ENCODE measurements around the gene BRIP1.
"Not testable (repeated sequence)": the region's sequence is repeated elsewhere in the genome, so short reads cannot be mapped to it uniquely, and the experiment has no call there.

The BRIP1 gene

DNA sequence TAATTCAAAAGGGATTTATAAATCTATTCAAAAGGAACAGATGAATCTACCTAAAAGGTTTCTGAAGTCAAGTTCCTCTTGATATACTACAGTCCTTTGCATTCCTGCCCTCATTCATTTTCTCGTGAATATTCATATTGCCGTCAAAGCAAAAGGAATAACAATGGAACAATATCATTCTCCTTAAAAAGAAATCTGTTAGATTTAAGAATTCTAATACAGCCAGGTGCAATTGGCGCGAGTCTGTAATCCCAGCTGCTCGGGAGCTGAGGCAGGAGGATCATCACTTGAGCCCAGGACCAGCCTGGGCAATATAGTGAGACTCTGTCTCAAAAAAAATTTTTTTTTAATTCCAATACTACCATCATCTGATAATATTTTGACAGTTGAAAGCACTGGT is 130.3 kb downstream of the BRIP1 start:
- DNase-seq (ENCODE audit: low read depth in 1 of 2, low spot score in 1 of 2): no peak

- DNase-seq (ENCODE audit: low read depth in 1 of 2, low spot score in 1 of 2): no peak
Measured at GRCh38 chr17:61732169-61732568, 131.2 kb downstream of the BRIP1 start.

DNA sequence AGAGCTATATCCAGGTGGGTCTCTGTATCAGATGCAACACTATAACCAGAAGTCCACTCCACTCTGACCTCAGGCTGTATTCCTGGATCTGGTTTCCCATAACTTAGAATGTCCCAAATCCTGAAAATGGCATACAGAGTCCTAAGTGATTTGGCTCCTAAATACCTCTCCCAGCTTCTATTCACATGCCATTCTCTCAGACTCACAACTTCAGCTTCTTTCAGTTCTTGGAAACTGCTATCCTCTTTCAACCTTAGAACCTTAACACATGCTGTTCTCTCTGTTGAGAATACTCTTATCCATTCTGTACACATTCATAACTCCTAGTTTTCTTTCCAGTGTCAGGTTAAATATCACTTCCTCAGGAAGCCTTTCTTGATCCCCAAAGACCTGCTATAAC is 132.0 kb downstream of the BRIP1 start:
- DNase-seq (ENCODE audit: low read depth in 1 of 2, low spot score in 1 of 2): no peak

GRCh38 chr17:61729690-61730268 is 133.5 kb downstream of the BRIP1 start:
- DNase-seq (ENCODE audit: low read depth in 1 of 2, low spot score in 1 of 2): no peak

- no peak for DNase-seq (ENCODE audit: low read depth in 1 of 2, low spot score in 1 of 2)
Measured at GRCh38 chr17:61728297-61728836, 135.0 kb downstream of the BRIP1 start.

GRCh38 chr17:61727798-61728197 is 135.5 kb downstream of the BRIP1 start:
- DNase-seq (ENCODE audit: low read depth in 1 of 2, low spot score in 1 of 2): not testable (repeated sequence)

DNA sequence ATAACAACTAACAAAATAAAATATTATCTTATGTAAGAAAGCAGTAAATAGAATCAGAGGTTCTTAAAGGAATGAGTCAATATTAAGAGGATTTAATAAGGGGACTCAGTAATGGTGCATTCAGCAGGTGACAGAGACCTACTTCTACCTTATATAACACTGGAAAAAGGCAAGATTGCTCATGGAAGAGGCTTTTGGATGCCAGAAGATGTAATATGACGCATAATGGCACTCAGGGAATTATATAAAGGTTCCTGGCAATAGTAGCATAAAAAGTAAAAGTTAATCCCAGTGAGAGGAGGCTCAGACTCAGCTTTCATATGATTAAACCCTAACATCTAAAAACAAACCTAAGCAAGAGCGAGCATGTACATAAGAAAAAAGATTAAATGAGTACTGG is 136.4 kb downstream of the BRIP1 start:
- no peak for DNase-seq (ENCODE audit: low read depth in 1 of 2, low spot score in 1 of 2)

DNA sequence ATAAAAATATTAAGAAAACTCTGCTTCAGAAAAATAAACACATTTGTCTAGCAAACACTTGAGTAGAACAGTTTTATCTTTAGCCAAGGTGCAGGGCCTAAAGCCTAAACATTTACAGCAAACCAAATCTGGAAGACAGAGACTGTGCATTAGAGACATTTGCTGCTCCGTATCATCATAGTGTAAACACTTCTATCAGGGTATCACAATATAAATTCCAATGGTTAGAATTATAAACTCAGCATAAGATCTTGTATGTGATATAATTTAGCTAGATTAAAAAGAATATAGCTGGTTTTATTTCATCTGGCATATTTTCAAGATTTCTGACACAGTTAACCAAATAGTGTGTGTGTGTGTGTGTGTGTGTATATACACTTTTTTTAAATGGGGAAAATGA is 138.6 kb downstream of the BRIP1 start:
- no peak for DNase-seq (ENCODE audit: low read depth in 1 of 2, low spot score in 1 of 2)

- no peak for DNase-seq (ENCODE audit: low read depth in 1 of 2, low spot score in 1 of 2)
Measured at GRCh38 chr17:61723914-61724313, 139.4 kb downstream of the BRIP1 start.

GRCh38 chr17:61723183-61723582 is 140.1 kb downstream of the BRIP1 start:
- no peak for DNase-seq (ENCODE audit: low read depth in 1 of 2, low spot score in 1 of 2)

DNA sequence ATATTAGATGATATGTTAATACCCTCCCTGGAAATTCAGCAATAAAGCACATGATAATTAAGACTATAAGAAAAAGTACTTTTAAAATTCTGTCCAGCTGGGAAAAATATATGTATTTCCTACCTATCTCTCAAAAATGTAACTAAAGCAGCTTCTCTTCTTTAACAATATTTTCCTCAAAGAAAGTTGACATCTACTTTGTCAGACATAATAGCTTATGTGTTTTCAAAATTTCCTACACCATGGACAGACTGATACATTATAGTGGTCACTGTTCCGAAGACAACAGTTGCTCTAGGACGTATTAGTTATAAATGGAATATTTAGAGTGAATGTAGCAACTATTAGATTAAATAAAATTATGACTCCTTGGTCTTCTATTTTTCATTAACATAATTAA is 140.9 kb downstream of the BRIP1 start:
- DNase-seq (ENCODE audit: low read depth in 1 of 2, low spot score in 1 of 2): no peak

DNA sequence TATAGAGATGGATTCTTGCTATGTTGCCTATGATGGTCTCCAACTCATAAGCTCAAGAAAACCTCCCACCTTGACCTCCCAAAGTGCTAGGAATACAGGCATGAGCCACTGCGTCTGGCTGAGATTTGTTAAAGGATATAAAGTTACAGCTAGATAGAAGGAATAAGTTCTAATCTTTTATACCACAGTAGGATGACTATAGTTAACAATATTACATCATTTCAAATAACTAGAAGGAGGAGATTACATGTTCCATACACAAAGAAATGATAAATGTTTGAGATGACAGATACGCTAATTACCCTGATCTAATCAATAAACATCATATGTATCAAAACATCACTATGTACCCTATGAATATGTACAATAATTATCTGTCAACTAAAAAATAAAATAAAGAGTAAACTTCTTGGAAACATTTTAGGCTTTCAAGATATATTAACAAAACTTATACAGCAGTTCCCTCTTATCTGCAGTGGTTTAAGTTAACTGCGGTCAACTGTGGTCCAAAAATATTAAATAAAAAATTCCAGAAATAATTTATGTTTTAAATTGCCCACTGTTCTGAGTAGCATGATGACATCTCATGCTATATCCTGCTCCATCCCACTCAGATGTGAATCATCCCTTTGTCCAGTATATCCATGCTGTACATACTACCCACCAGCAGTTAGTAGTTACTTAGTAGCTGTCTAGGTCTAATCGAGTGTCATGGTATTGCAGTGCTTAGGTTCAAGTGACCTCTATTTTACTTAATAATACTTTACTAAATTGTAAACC is 143.1 kb downstream of the BRIP1 start:
- no peak for DNase-seq (ENCODE audit: low read depth in 1 of 2, low spot score in 1 of 2)

- not testable (repeated sequence) for DNase-seq (ENCODE audit: low read depth in 1 of 2, low spot score in 1 of 2)
Measured at GRCh38 chr17:61719220-61719619, 144.1 kb downstream of the BRIP1 start.

GRCh38 chr17:61718022-61718421 is 145.3 kb downstream of the BRIP1 start:
- no peak for DNase-seq (ENCODE audit: low read depth in 1 of 2, low spot score in 1 of 2)

GRCh38 chr17:61717352-61717751 is 146.0 kb downstream of the BRIP1 start:
- DNase-seq (ENCODE audit: low read depth in 1 of 2, low spot score in 1 of 2): no peak

- DNase-seq (ENCODE audit: low read depth in 1 of 2, low spot score in 1 of 2): no peak
Measured at GRCh38 chr17:61716225-61716829, 147.0 kb downstream of the BRIP1 start.

DNA sequence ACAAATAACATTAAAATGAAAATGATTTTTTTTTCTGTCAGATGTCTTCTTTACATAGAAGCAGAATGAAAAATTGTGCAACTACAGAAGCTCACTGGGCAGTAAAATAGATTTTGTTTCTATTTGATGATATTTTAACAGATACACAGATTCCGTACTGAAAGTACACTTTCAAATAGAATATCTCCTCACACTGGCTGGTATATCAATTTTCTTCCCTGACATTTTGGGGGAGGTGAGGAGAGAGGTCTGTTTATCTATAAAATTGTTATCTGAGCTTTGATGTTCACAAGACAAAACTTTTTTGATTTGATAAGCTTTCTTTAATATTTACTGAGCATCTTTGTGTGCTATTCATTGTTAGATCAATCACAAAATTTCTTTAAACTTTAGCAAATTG is 148.0 kb downstream of the BRIP1 start:
- DNase-seq (ENCODE audit: low read depth in 1 of 2, low spot score in 1 of 2): no peak

- no peak for DNase-seq (ENCODE audit: low read depth in 1 of 2, low spot score in 1 of 2)
Measured at GRCh38 chr17:61714300-61714699, 149.0 kb downstream of the BRIP1 start.

GRCh38 chr17:61713035-61713434 is 150.3 kb downstream of the BRIP1 start:
- DNase-seq (ENCODE audit: low read depth in 1 of 2, low spot score in 1 of 2): no peak

GRCh38 chr17:61710546-61710945 is 152.8 kb downstream of the BRIP1 start:
- no peak for DNase-seq (ENCODE audit: low read depth in 1 of 2, low spot score in 1 of 2)

DNA sequence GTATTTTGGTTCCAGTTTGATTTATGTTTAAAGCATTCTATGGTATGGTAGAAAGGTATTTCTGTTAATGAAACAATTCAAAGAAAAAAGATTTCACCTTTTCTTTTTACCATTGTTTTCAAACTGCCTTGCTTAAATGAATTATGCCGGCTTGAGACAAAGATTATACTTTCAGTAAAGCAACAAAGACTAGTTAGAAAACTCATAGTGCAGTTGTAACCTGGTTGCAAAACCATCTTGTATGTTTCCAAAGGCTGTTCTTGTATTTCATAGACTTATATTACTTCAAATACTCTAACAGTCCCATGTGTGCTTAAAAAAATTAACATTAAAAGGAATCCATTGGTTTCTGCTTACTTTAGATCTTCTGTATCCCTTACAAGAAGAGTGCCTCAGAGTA is 153.8 kb downstream of the BRIP1 start:
- DNase-seq (ENCODE audit: low read depth in 1 of 2, low spot score in 1 of 2): no peak

- DNase-seq (ENCODE audit: low read depth in 1 of 2, low spot score in 1 of 2): no peak
Measured at GRCh38 chr17:61704935-61705449, 158.3 kb downstream of the BRIP1 start.

Measured in stimulated activated CD4-positive, alpha-beta T cell treated with anti-CD3 and anti-CD28 coated beads, Interleukin-15, amount 100 ng/mL, for 1 hour (primary cell).